ENCODE data around the gene GATAD2A.
"Not testable (repeated sequence)": the region's sequence is repeated elsewhere in the genome, so short reads cannot be mapped to it uniquely, and the experiment has no call there.

The GATAD2A gene

GRCh38 chr19:19388568-19389555, 16.6 kb upstream of the GATAD2A start:
- DNase-seq: no peak

- not testable (repeated sequence) for DNase-seq
Observed at GRCh38 chr19:19389683-19390082, 15.8 kb upstream of the GATAD2A start.

GRCh38 chr19:19394333-19394732, 11.1 kb upstream of the GATAD2A start:
- DNase-seq: not testable (repeated sequence)

GRCh38 chr19:19399733-19400433, 5.6 kb upstream of the GATAD2A start:
- no peak for DNase-seq

- no peak for DNase-seq
Observed at GRCh38 chr19:19402656-19403372, 2.7 kb upstream of the GATAD2A start.

GRCh38 chr19:19403373-19403901, 2.0 kb upstream of the GATAD2A start:
- no peak for DNase-seq

GRCh38 chr19:19405971-19406877, 749 bp downstream of the GATAD2A start:
- DNase-seq: no peak

- no peak for DNase-seq
Observed at GRCh38 chr19:19406878-19407632, 1.6 kb downstream of the GATAD2A start.

- no peak for DNase-seq
Observed at GRCh38 chr19:19407633-19407930, 2.1 kb downstream of the GATAD2A start.

GRCh38 chr19:19409205-19409604, 3.7 kb downstream of the GATAD2A start:
- no peak for DNase-seq

- DNase-seq: no peak
Observed at GRCh38 chr19:19409631-19410030, 4.2 kb downstream of the GATAD2A start.

GRCh38 chr19:19410553-19411550, 5.4 kb downstream of the GATAD2A start:
- DNase-seq: no peak

GRCh38 chr19:19416280-19416679, 10.8 kb downstream of the GATAD2A start:
- DNase-seq: no peak

GRCh38 chr19:19417046-19417445, 11.6 kb downstream of the GATAD2A start:
- no peak for DNase-seq

GRCh38 chr19:19417628-19418245, 12.3 kb downstream of the GATAD2A start:
- no peak for DNase-seq

GRCh38 chr19:19418555-19419260, 13.2 kb downstream of the GATAD2A start:
- DNase-seq: no peak

- no peak for DNase-seq
Observed at GRCh38 chr19:19420570-19421298, 15.3 kb downstream of the GATAD2A start.

- no peak for DNase-seq
Observed at GRCh38 chr19:19421299-19421696, 15.8 kb downstream of the GATAD2A start.

All from NCI-H1436 (cell line).